ENCODE data around the gene MBD3L1.
A peak's percentile ranks its signal among the peaks of the same experiment; 100 is the strongest.

Gene MBD3L1

DNA sequence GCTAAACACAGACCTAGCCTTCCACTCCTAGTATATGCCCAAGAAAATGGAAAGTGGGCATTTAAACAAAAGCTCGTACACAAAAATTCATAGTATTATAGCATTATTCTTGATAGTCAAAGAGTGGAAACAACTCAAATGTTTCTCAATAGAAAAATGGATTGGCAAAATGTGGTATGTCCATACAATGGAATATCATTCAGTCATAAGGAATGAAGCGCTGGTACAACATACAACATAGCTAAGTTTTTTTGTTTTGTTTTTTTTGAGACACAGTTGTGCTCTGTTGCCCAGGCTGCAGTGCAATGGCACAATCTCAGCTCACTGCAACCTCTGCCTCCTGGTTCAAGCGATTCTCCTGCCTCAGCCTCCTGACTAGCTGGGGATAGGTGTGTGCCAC, 11.9 kb upstream of the MBD3L1 start:
- no peak for TF ChIP-seq ZFX (IDR thresholded peaks at IDR 0.05; ENCODE audit: borderline replicate concordance)
- H3K27ac ChIP-seq, result no peak overlapping the region

DNA sequence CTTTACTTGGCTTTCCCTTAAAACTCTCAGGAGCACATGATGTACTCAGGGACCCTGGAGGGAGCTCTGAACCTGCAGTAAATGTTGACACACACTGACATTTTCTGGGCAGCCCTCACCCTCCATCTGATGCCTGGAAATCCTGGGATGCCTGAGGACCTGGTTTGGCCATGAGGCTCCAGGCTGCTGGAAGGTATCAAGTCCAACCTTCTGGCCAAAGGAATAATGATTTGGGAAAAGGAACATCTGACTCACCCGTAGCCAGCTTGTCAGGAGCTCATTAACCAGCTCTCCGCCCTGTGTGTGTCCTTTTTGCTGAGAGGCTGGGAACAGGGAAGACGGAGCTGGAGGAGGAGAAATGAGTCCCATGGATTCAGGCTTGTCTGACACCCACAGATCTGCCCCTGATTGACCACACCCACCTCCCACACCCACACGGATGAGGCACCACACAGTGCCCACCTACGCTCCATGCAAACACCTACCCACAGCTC, 10.4 kb upstream of the MBD3L1 start:
- no peak overlapping the region for H3K27ac ChIP-seq

DNA sequence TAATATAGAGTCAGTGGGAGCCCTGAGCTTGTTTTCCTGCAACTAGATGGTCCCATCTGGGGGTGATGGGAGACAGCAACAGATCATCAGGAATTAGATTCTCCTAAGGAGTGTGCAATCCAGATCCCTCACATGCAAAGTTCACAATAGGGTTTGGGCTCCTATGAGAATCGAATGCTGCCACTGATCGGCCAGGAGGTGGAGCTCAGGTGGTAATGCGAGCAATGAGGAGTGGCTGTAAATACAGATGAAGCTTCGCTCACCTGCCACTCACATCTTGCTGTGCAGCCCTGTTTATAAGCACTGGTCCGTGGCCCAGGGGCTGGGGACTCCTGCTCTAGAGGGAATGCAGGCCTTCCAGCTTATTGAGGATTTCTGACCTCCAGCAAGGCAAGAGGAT, 5.8 kb upstream of the MBD3L1 start:
- H3K27ac ChIP-seq, result no peak overlapping the region
- TF ChIP-seq ZFX (IDR thresholded peaks at IDR 0.05; ENCODE audit: borderline replicate concordance), result no peak
- peak; percentile 21 for TF ChIP-seq CTCF (IDR thresholded peaks at IDR 0.05)

More for the DNA sequence above, 10.4 kb upstream of the MBD3L1 start:
- no peak for TF ChIP-seq CTCF (IDR thresholded peaks at IDR 0.05)
- no peak for TF ChIP-seq ZFX (IDR thresholded peaks at IDR 0.05; ENCODE audit: borderline replicate concordance)

DNA sequence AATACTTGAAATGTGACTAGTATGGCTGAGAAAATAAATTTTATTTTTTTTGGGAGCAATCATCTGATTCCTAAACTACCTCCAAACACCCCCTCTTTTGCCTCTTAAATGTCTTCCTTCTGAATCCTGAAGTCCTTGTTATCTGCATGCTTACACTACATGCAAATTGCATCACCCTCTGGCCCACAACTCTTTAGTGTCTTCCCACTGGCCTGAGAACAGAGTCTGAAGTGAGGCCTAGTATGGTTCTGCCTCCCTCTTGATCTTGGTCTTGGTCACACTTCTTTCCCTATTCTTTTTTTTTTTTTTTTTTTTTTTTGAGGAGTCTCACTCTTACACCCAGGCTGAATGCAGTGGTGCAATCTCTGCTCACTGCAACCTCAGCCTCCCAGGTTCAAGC, 4.9 kb upstream of the MBD3L1 start:
- TF ChIP-seq ZFX (IDR thresholded peaks at IDR 0.05; ENCODE audit: borderline replicate concordance) (no peak), CTCF (IDR thresholded peaks at IDR 0.05) (no peak)
- no peak overlapping the region for H3K27ac ChIP-seq

DNA sequence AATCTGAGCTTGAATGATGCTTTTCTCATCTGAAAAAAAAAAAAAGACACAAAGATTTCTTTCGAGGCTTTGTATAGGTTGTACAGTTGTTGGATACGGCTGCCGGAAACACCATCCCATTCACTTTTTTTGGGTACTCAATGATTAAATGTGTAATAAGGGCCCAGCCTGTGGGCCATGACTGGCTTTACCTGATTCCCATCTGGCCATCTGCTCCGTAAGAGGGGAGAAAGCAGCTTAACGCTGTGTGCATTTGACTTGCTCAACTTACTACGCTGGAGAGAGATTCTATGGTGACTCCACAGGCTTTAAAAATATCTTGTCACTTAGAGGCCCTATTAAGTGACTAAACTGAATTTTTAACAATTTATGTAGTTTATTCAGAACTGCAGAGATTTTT, 804 bp upstream of the MBD3L1 start:
- H3K27ac ChIP-seq, result peak overlapping the region; percentile 77; the same call in 1 of the 2 replicates
- TF ChIP-seq ZFX (IDR thresholded peaks at IDR 0.05; ENCODE audit: borderline replicate concordance), result no peak

- TF ChIP-seq ZFX (IDR thresholded peaks at IDR 0.05; ENCODE audit: borderline replicate concordance) (no peak), CTCF (IDR thresholded peaks at IDR 0.05) (no peak)
- H3K27ac ChIP-seq, result peak overlapping the region; percentile 77
These were observed 395 bp upstream of the MBD3L1 start for GRCh38 chr19:8831832-8832131.

GRCh38 chr19:8835446-8835845, 3.3 kb downstream of the MBD3L1 start:
- TF ChIP-seq ZFX (IDR thresholded peaks at IDR 0.05; ENCODE audit: borderline replicate concordance) (no peak), CTCF (IDR thresholded peaks at IDR 0.05) (no peak)
- H3K27ac ChIP-seq, result no peak overlapping the region

- TF ChIP-seq ZFX (IDR thresholded peaks at IDR 0.05; ENCODE audit: borderline replicate concordance) (no peak), CTCF (IDR thresholded peaks at IDR 0.05) (no peak)
- no peak overlapping the region for H3K27ac ChIP-seq
These were observed 3.7 kb downstream of the MBD3L1 start for GRCh38 chr19:8835877-8836276.
